UCSD-AML1 (cell line): ENCODE results near the gene BPIFB1.
A peak's percentile ranks its signal among the peaks of the same experiment; 100 is the strongest.

Source experiments
- DNase-seq: peaks from one replicate; lab custom pipeline; 2025; ENCODE audit not compliant: unreplicated experiment; lab: John Stamatoyannopoulos, UW

BPIFB1 gene, protein sequence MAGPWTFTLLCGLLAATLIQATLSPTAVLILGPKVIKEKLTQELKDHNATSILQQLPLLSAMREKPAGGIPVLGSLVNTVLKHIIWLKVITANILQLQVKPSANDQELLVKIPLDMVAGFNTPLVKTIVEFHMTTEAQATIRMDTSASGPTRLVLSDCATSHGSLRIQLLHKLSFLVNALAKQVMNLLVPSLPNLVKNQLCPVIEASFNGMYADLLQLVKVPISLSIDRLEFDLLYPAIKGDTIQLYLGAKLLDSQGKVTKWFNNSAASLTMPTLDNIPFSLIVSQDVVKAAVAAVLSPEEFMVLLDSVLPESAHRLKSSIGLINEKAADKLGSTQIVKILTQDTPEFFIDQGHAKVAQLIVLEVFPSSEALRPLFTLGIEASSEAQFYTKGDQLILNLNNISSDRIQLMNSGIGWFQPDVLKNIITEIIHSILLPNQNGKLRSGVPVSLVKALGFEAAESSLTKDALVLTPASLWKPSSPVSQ

DNA sequence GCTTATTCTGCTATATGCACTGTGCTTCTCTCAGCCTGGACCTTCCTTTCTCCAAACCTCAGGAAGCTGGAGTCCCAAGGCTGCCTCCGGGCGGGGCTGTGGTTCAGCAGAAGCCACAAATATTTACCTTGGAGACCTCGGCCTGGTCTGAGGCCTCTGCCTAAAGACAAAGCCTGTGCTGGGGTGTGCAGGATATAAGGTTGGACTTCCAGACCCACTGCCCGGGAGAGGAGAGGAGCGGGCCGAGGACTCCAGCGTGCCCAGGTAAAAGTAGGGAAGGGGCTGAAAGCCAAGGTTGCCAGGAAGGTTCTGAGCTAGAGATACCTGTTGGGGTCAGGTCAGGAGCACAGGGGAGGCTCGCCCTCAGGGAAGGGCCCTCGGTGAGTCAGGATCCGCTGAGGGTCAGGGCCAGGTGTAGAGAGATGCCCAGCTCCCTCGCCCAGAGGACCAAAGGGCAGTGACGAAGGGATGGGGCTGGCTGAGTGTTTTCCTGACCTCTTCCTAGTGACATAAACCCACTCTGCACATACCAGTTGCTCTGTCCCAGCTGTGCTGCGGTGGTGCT is at the start of gene BPIFB1:
TSS of gene BPIFB1 (plus strand) at position 224 of the 565 bp plus-strand sequence. CDS start 2,860 bp downstream, outside the sequence.
- no peak for DNase-seq

DNA sequence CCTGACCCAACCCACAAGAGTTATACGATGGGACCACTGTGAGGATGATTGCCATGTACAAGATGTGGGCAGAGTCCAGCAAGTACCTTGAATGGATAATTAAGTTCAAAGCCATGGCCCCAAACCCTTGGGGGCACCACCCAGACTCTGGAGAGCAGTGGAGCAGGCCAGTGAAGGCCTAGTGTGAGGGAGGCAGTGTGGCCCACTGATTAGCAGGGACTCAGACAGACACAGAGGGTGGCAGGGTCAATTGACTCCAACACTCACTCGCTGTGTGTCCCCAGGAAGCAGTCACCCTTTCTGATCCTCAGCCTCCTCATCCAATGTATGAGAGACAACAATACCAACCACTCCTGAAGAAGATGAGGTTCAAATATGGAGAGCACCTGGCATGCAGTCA is 49.0 kb upstream of the BPIFB1 start:
- no peak for DNase-seq

DNA sequence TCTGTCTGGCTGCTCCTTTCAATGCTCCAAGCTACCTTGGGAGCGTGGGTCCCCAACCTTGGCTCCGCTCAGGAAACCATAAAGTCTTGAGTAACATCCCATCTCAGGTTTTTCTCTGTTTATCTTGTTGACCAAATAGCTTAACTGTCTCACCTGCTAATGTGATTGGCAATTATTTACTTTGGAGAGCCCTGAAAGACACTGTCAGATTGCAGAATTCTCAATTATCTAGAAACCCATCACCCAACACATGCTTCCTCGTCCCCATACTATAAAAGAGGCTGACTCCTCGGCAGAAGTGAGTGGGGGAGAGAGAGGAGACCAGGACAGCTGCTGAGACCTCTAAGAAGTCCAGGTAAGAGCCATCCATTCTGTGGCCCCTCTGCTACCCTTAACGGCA is 47.3 kb upstream of the BPIFB1 start, which contains the start of gene BPIFA1:
TSS of gene BPIFA1 (plus strand) at position 301 of the 400 bp plus-strand sequence. CDS start 1,716 bp downstream, outside the sequence.
- no peak for DNase-seq

DNA sequence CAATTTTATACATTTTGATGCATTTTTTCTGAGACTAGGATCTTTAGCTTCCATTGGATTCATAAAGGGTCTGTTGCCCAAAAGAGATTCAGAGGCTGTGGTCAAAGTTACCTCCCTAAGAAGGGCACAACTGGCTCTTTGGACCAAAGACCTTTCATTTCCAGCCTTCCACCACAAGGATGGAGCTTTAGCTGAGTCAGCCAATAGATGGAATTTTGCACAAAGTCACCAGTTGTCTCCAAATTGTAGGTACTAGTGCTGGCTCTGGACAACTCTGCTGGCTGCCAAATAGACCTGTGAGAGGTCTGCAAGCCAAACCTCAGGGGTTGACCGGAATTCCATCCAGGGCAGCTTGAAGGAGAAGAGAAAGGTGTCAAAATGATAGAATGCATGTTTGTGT is 46.7 kb upstream of the BPIFB1 start:
- no peak for DNase-seq

DNA sequence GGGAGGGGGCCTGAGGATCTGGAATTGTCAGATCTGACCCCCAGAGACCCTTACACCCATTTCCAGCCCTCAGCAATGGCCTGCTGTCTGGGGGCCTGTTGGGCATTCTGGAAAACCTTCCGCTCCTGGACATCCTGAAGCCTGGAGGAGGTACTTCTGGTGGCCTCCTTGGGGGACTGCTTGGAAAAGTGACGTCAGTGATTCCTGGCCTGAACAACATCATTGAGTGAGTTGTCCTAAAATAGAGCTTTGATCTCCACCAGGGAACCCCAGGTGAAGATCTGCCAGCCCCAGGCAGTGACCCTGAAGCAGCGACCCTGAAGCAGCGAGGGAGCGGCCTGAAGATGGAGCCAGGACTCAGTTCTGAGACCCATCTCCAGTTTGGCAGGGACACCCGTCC is 45.0 kb upstream of the BPIFB1 start:
- no peak for DNase-seq

DNA sequence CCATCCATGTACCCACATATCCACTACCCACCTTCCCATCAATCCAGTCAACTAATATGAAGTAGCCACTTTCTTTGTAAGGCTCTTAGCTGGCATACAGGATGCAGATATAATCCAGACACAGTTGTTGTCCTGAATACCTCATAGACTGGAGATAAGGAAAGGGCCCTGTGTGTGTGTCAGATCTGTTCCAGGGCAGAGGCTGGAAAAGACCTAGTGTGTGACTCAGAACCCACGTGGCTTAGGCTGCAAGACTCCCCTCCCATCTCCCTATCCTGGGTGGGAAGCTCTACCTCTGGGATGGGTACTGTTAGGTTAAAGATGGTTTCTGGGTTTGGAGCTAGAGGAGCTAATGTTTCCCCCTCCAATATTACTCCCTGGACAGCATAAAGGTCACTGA is 43.6 kb upstream of the BPIFB1 start:
- DNase-seq: no peak

DNA sequence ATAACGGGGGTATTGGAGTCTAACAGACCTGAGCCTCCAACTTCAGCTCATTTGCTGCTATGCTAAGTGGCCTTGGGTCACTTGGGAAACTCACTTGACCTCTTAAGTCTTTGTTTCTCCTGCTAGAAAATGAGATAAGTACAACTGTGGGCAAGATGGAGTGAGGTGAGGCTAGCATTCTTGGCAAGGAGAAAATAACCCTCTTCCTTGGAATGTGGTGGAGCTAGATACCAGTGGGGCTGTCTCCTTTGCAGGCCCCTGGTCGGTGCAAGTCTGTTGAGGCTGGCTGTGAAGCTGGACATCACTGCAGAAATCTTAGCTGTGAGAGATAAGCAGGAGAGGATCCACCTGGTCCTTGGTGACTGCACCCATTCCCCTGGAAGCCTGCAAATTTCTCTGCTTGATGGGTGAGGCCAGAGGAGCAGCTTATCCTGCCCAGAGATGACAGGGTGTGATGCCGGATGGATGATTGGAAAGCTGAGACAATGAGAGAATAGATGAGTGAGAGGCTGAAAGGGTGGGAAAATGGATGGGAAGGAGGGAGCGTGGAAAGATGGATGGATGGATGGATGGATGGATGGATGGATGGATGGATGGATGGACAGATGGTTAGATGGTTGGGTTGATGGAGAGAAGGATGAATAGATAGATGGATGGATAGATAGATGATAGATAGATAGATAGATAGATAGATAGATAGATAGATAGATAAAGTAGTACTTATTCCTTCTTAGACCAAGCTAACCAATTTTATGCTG is 42.9 kb upstream of the BPIFB1 start:
- DNase-seq: no peak

- no peak for DNase-seq
Observed at GRCh38 chr20:33240923-33241322, 42.1 kb upstream of the BPIFB1 start.

DNA sequence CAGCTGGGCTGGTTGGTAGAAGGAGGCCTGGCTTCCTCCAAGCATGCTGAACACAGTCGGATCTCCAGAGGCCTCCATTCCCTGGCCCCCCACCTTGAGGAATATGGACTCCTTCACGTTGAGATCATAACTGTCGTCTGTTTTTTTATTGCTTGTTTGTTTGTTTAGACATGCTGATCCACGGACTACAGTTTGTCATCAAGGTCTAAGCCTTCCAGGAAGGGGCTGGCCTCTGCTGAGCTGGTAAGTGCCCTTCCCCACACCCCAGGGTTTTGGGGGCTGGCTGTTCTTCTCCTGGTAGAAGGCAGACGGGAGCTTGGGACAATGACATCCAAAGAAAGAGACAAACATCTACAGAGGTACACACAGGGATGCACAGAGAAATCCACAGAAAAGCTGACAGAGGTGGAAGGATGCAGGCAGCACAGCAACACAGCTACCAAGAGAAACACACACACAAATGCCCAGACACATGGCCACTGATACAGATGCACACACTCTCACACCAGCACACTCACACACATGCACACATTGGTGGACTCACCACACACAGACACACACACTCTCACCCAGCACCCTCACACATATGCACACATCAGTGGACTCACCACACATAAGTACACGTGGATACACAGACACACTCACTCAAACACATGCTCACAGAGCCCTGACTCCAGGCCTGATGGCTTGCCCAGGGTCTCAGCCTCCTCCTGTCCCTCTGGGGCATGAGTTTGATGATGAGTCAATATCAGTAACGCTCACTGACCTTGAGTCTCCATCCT is 40.5 kb upstream of the BPIFB1 start:
- DNase-seq: no peak

DNA sequence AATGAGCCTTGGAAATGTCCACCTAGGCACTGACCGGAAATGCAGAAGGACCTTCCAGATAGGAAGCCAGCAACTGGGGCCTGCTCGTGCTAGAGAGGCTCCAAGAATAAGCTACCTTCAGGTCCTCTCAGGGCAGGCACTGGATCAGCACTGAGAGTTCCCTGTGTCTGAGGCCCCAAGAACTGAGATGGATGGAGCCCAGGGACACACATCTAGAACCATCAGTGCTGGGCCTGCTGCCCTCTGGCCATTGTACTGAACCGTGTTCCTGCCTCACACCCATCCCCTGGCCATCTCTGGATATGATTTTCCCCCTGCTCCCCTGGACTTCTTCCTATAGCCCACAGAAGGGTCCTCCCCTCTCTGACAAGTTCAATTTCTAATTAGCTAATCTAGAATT is 36.9 kb upstream of the BPIFB1 start:
- no peak for DNase-seq

- DNase-seq: no peak
Observed at GRCh38 chr20:33249456-33249855, 33.6 kb upstream of the BPIFB1 start.

- DNase-seq: no peak
Observed at GRCh38 chr20:33250666-33251065, 32.3 kb upstream of the BPIFB1 start.

DNA sequence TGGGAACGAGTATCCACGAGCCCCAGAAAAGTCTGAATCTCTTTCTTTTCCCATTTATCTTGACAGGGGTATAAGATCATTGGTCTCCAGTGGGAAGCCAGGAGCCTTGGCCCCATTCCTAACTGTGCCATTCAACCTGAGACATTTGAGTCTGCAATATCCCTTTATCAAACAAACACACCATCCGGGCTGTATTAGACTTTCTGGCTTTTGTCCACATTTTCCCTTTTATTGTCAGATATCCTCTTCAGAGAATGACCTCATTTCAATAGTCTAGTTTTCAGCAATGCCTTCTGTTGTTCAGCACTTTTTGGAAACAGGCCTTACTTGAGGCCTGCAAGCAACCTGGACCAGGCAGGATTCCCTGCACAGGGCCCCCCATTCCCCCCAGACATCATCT is 31.5 kb upstream of the BPIFB1 start:
- no peak for DNase-seq

- DNase-seq: no peak
Observed at GRCh38 chr20:33252460-33252859, 30.6 kb upstream of the BPIFB1 start.

- no peak for DNase-seq
Observed at GRCh38 chr20:33255005-33255404, 28.0 kb upstream of the BPIFB1 start.

DNA sequence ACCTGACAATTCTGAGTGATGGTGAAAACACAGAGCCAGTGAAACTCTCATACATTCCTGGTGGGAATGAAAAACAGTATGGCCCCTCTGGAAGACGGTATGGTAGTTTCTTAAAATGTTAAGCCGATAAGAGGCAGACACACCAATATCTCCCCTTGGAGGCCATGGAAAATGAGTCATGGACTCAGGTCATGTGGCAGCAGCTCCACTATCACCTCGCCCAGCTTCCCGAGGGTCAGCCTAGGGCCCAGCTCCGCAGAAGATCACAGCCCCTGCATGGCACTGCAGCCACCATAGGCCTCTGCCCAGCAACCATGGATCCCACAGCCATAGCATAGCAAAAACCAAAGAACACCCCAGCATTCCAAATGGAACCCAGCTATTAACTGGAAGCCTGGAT is 25.8 kb upstream of the BPIFB1 start:
- no peak for DNase-seq

DNA sequence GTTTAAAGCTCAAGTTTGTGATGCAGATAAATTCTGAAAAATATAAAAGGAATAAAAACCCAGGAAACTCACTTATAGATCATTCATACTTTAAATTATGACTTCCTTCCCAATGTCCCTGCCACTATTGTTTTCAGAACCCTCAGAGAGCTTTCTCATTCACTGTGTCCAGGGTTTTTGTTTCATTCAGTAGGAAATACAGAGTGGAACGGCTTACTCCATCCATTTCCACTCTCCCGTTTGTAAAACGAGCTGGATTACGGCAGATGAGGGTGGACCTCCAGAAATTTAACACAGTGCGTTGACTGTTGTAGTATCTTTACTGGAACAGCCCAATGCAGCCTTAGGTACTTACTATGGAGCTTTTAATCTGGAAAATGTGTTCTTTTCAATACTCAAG is 23.6 kb upstream of the BPIFB1 start:
- no peak for DNase-seq

GRCh38 chr20:33261465-33261864 is 21.5 kb upstream of the BPIFB1 start:
- no peak for DNase-seq

DNA sequence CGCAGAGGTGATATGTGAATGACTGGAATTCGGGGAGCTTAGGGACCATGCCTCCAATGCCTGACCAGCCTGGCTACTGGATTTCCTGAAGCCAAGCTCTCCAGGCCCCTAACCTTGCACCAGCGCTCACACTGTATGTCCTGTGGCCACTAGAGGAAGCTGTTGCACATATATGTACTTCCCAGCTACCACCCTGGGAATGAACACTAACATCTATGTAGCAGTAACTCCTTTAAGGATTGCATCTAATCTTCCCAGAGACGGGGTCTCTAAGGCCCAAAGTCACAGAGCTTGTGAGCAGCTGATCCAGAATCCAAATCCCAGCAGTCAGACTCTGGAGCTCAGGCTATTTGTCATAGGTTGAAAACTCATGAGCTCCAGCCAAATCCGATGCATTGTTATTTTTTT is 20.4 kb upstream of the BPIFB1 start:
- peak; percentile 51 for DNase-seq

DNA sequence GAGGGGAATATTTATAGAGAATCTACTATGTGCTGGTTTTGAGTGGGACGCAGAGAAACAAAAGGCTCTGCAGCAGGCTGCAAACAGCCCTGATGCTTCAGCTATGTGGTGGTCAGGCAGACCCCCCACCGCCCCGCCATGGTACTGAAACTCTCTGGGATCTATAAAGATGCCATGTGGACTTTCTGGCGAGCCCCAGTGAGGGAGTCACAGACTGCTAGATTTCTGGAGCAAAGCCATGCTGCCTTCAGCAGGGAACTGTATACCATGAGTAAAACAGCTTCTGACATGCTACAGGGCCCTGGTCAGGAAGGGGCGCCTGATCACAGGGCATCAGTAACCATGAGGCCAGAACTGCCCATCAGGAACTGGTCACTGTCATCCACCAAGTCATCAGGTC is 19.2 kb upstream of the BPIFB1 start:
- no peak for DNase-seq

- DNase-seq: no peak
Observed at GRCh38 chr20:33267701-33268100, 15.3 kb upstream of the BPIFB1 start.
